CD14-positive monocyte (primary cell): ENCODE data around the gene TSPOAP1. TPM values are rescaled to one million over a fixed set of nuclear protein-coding genes. Genes with fewer than 3 reads are reported as not detected.

Source experiments
- DNase-seq, 3 donors: peaks; one replicate each; pipeline ENCODE4 v3.0.0-alpha.2; 2011 to 2022
- H2AFZ ChIP-seq: 2 replicates; pipeline ENCODE4 v1.6.0; 2012; ENCODE audit warnings: mild to moderate bottlenecking, low read depth, low read length, inconsistent platforms; ENCODE audit not compliant: insufficient read depth, poor library complexity, severe bottlenecking
- H3K27ac ChIP-seq, 2 donors: 1 replicate in 1 of 2; 2 replicates in 1 of 2; pipeline ENCODE4 v1.5.1; 2012 to 2013; ENCODE audit warnings: low read length in 2 of 2, control low read depth in 1 of 2, inconsistent platforms in 1 of 2, low read depth in 1 of 2, mild to moderate bottlenecking in 1 of 2
- H3K27me3 ChIP-seq, 2 donors: one replicate each; pipeline versions ENCODE4 v1.6.0 to v1.6.1; 2011 to 2013; ENCODE audit warnings: low read length in 2 of 2; ENCODE audit not compliant: control insufficient read depth in 2 of 2, insufficient read depth in 2 of 2
- H3K36me3 ChIP-seq, 2 donors: replicated peaks in 1 of 2; 1 replicate in 1 of 2; 2 replicates in 1 of 2; pipeline versions ENCODE4 v1.5.1 to v1.6.1; 2012 to 2013; ENCODE audit warnings: low read length in 2 of 2, control low read depth in 1 of 2, inconsistent platforms in 1 of 2, mild to moderate bottlenecking in 1 of 2; ENCODE audit not compliant: insufficient read depth in 2 of 2, control insufficient read depth in 1 of 2
- H3K4me1 ChIP-seq, 2 donors: 1 replicate in 1 of 2; 2 replicates in 1 of 2; pipeline versions ENCODE4 v1.5.1 to v1.6.1; 2012 to 2013; ENCODE audit warnings: low read length in 2 of 2, control low read depth in 1 of 2, inconsistent platforms in 1 of 2, mild to moderate bottlenecking in 1 of 2, moderate library complexity in 1 of 2; ENCODE audit not compliant: insufficient read depth in 2 of 2, control insufficient read depth in 1 of 2
- H3K4me2 ChIP-seq: replicated peaks from 2 replicates; pipeline ENCODE3; 2012; ENCODE audit warnings: low read length, moderate library complexity, mild to moderate bottlenecking; ENCODE audit not compliant: poor library complexity, severe bottlenecking; ENCODE audit errors: extremely low read depth
- H3K4me3 ChIP-seq, 3 experiments: fragments of 200-600 bp in 1 of 3; sonication (generic) in 1 of 3; replicated peaks in 1 of 3; 1 replicate in 2 of 3; 2 replicates in 1 of 3; pipeline ENCODE4 v1.5.1; 2011 to 2013; ENCODE audit warnings: low read length in 3 of 3, mild to moderate bottlenecking in 3 of 3, control low read depth in 2 of 3, low read depth in 2 of 3, inconsistent platforms in 1 of 3, moderate library complexity in 1 of 3
- H3K79me2 ChIP-seq: 2 replicates; pipeline ENCODE4 v1.6.0; 2012; ENCODE audit warnings: mild to moderate bottlenecking, control low read depth, inconsistent platforms, low read length, moderate library complexity; ENCODE audit not compliant: insufficient read depth
- H3K9ac ChIP-seq: 2 replicates; pipeline ENCODE4 v1.6.0; 2017; ENCODE audit warnings: low read length, mild to moderate bottlenecking; ENCODE audit not compliant: insufficient read depth, poor library complexity, severe bottlenecking
- H3K9me3 ChIP-seq, 2 donors: replicated peaks in 1 of 2; 1 replicate in 1 of 2; 2 replicates in 1 of 2; pipeline versions ENCODE4 v1.5.1 to v1.6.1; 2012 to 2013; ENCODE audit warnings: low read length in 2 of 2, control low read depth in 1 of 2; ENCODE audit not compliant: control insufficient read depth in 1 of 2, insufficient read depth in 1 of 2
- H4K20me1 ChIP-seq: 2 replicates; pipeline ENCODE4 v1.6.0; 2012; ENCODE audit warnings: mild to moderate bottlenecking, low read length, control low read depth, moderate library complexity; ENCODE audit not compliant: insufficient read depth
- H3K27ac Mint-ChIP-seq, 7 donors: one replicate each; pipeline ENCODE4 v1.8.0; 2020; ENCODE audit warnings: mild to moderate bottlenecking in 7 of 7, mixed read lengths in 7 of 7, moderate library complexity in 6 of 7, inconsistent platforms in 2 of 7
- H3K27me3 Mint-ChIP-seq, 3 donors: one replicate each; pipeline ENCODE4 v1.8.0; 2021 to 2022; ENCODE audit warnings: low read depth in 3 of 3, mild to moderate bottlenecking in 3 of 3, mixed read lengths in 3 of 3, moderate library complexity in 3 of 3, inconsistent platforms in 1 of 3
- H3K36me3 Mint-ChIP-seq, 2 donors: one replicate each; pipeline ENCODE4 v1.8.0; 2020; ENCODE audit warnings: mixed read lengths in 2 of 2, inconsistent platforms in 1 of 2, mild to moderate bottlenecking in 1 of 2
- H3K4me1 Mint-ChIP-seq: one replicate; pipeline ENCODE4 v1.8.0; 2020; ENCODE audit warnings: mild to moderate bottlenecking, mixed read lengths
- H3K4me3 Mint-ChIP-seq, 2 donors: one replicate each; pipeline ENCODE4 v1.8.0; 2020; ENCODE audit warnings: mild to moderate bottlenecking in 2 of 2, mixed read lengths in 2 of 2, moderate library complexity in 1 of 2
- H3K9me3 Mint-ChIP-seq, 7 donors: one replicate each; pipeline ENCODE4 v1.8.0; 2020 to 2022; ENCODE audit warnings: mixed read lengths in 7 of 7, mild to moderate bottlenecking in 6 of 7, moderate library complexity in 6 of 7, inconsistent platforms in 2 of 7
- CTCF ChIP-seq: fragments of 200-600 bp; IDR thresholded peaks from one replicate; pipeline ENCODE4 v1.8.0; 2022; ENCODE audit warnings: antibody characterized with exemption, mild to moderate bottlenecking
- WGBS: methylation state at CpG from one replicate; pipeline ENCODE4 v1.1.5; 2013; ENCODE audit warnings: missing lambda C conversion rate; ENCODE audit not compliant: insufficient coverage; 5-methylcytosine and 5-hydroxymethylcytosine counted together
- intact Hi-C, 2 donors: fragments of 100-400 bp; cut with micrococcal nuclease; formaldehyde crosslinking; loops; one replicate each; pipeline versions ENCODE4 v1.15.0 to v1.15.1; 2023
- polyA plus RNA-seq, 3 donors: library from polyadenylated mRNA; depleted of rRNA in 1 of 3; unstranded in 2 of 3; stranded (reverse) in 1 of 3; fragments of 300-500 nt in 2 of 3; fragments of >200 nt in 1 of 3; fragmentation: Illumina TruSeq in 2 of 3; gene quantifications; 1 replicate in 2 of 3; 2 replicates in 1 of 3; pipeline ENCODE4 v1.2.3, GENCODE V29; 2012 to 2021

The TSPOAP1 gene
- polyA plus RNA-seq, 3 donors = 0.10 to 14.0 (median 0.18) TPM

- H3K4me3 Mint-ChIP-seq = no peak overlapping the region
- no peak overlapping the region for H3K9ac ChIP-seq
Measured at GRCh38 chr17:58371300-58371950, 42.8 kb upstream of the TSPOAP1 start.

GRCh38 chr17:58370716-58371115 lies 42.1 kb upstream of the TSPOAP1 start:
- Histone ChIP-seq H3K9ac (no peak overlapping the region), H3K4me3 (no peak overlapping the region), H2AFZ (no peak overlapping the region), H3K79me2 (no peaks in the 10 kb centered on the region), H3K9me3 (no peaks in the 10 kb centered on the region), H3K27ac (no peak overlapping the region), H3K4me1 (peaks cover 9 to 10% of the 10 kb centered on the region in 2 donors), H4K20me1 (no peaks in the 10 kb centered on the region), H3K27me3 (no peaks in the 10 kb centered on the region), H3K36me3 (no peaks in the 10 kb centered on the region), H3K4me2 (no peak overlapping the region)
- Mint-ChIP-seq H3K27me3 (peaks cover 2 to 14% (median 7%) of the 10 kb centered on the region in 3 donors), H3K9me3 (peaks cover 0 to 1% (median 0%) of the 10 kb centered on the region in 7 donors), H3K27ac (no peak overlapping the region), H3K4me3 (peak overlapping the region in 1 of 2 donors; percentile 38), H3K36me3 (no peaks in the 10 kb centered on the region), H3K4me1 (peaks cover 15% of the 10 kb centered on the region)
- TF ChIP-seq CTCF = no peak
- WGBS = 100% methylated on average over 7 of the region's 9 CpGs
- intact Hi-C loops = no loop called here
- no peak for DNase-seq

More at GRCh38 chr17:58371300-58371950, 42.8 kb upstream of the TSPOAP1 start:
- Histone ChIP-seq H3K9me3 (no peaks in the 10 kb centered on the region), H3K27ac (no peak overlapping the region), H2AFZ (no peak overlapping the region), H3K4me2 (no peak overlapping the region), H3K4me1 (peaks cover 16 to 17% of the 10 kb centered on the region in 2 donors), H3K27me3 (no peaks in the 10 kb centered on the region), H4K20me1 (no peaks in the 10 kb centered on the region), H3K4me3 (no peak overlapping the region), H3K79me2 (no peaks in the 10 kb centered on the region), H3K36me3 (no peaks in the 10 kb centered on the region)
- peak overlapping the region in 1 of 7 donors; percentile 64 for H3K27ac Mint-ChIP-seq
- DNase-seq = no peak
- peaks cover 0 to 1% (median 0%) of the 10 kb centered on the region in 7 donors for H3K9me3 Mint-ChIP-seq
- H3K4me1 Mint-ChIP-seq = peaks cover 21% of the 10 kb centered on the region
- no peaks in the 10 kb centered on the region for H3K36me3 Mint-ChIP-seq
- intact Hi-C loops = no loop called here
- TF ChIP-seq CTCF = no peak
- H3K27me3 Mint-ChIP-seq = peaks cover 2 to 14% (median 7%) of the 10 kb centered on the region in 3 donors
- 95% methylated on average over 3 of the region's 6 CpGs for WGBS
